Vagina (tissue), 2 donors: ENCODE data around the gene PIEZO1. TPM values are rescaled to one million over a fixed set of nuclear protein-coding genes. Genes with fewer than 3 reads are reported as not detected.

Experiments
- DNase-seq, 2 donors: peaks; one replicate each; pipeline ENCODE4 v3.0.0-alpha.2; 2017; ENCODE audit errors: extremely low spot score in 2 of 2
- H3K27ac ChIP-seq: fragments of 200-600 bp; sonication (generic); one replicate; pipeline ENCODE4 v1.5.1; 2019
- H3K27me3 ChIP-seq: fragments of 200-600 bp; sonication (generic); one replicate; pipeline ENCODE4 v1.5.1; 2019
- H3K36me3 ChIP-seq, 2 donors: fragments of 200-600 bp; sonication (generic); one replicate each; pipeline ENCODE4 v1.5.1; 2017 to 2019
- H3K4me1 ChIP-seq: fragments of 200-600 bp; sonication (generic); one replicate; pipeline ENCODE4 v1.5.1; 2019
- H3K4me3 ChIP-seq, 2 donors: fragments of 200-600 bp; sonication (generic); 1 replicate in 1 of 2; 2 replicates in 1 of 2; pipeline ENCODE4 v1.5.1; 2016 to 2019
- H3K9me3 ChIP-seq: fragments of 200-600 bp; sonication (generic); one replicate; pipeline ENCODE4 v1.5.1; 2019
- POLR2A ChIP-seq, 2 donors: fragments of 450-650 bp; IDR thresholded peaks; one replicate each; pipeline ENCODE4 v1.6.1; 2017; ENCODE audit warnings: antibody characterized with exemption in 2 of 2, mild to moderate bottlenecking in 2 of 2, moderate library complexity in 2 of 2
- POLR2AphosphoS5 ChIP-seq, 2 donors: sonication (generic); formaldehyde crosslinking; IDR thresholded peaks; one replicate each; pipeline ENCODE4 v1.9.0; 2017; ENCODE audit warnings: antibody characterized with exemption in 2 of 2, mild to moderate bottlenecking in 2 of 2, low read depth in 1 of 2; ENCODE audit not compliant: insufficient read depth in 1 of 2
- intact Hi-C: fragments of 100-400 bp; cut with DNase I; formaldehyde crosslinking; loops from one replicate; pipeline ENCODE4 v1.15.1; 2023
- total RNA-seq: library from RNA; depleted of rRNA; stranded (reverse); fragments of >200 nt; gene quantifications from one replicate; pipeline ENCODE4 v1.2.3, GENCODE V29; 2016
- TF ChIP-seq, protein P1 (sequence below), 3 experiments: fragments of 450-650 bp in 2 of 3; fragments of 200-600 bp in 1 of 3; sonication (generic) in 1 of 3; IDR thresholded peaks; one replicate each; pipeline ENCODE4 v1.5.1; 2017 to 2019; ENCODE audit warnings: antibody characterized with exemption in 3 of 3, mild to moderate bottlenecking in 2 of 3, moderate library complexity in 2 of 3

Gene PIEZO1
- total RNA-seq, 1 donor from 2014 or later = 184 TPM

DNA sequence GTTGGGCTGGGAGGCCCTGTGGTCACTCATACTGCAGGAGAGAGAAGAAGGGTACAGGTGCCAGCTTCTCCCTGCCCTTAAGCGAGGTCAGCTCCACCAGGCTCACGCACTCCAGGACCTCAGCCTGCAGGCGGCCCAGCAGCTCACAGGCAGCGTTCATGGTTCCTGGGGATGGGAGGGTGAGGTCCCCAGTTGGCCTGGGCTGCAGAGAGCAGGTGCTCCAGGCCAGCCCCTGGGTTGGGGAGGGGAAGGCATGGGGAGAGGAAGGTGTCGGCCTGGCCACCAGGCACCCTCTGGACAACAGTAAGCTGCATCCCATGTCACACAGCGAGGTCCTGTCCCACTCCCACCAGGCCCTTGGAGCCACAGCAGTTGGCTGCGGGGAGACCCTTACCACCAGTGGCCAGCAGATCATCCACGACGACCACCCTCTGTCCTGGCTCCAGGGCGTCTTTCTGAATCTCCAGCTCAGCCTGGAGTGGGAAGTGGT, 24.7 kb upstream of the PIEZO1 start:
- Histone ChIP-seq H3K27me3 (no peaks in the 10 kb centered on the region), H3K4me1 (peaks cover 43% of the 10 kb centered on the region), H3K4me3 (peak overlapping the region in 1 of 2 donors; percentile 94), H3K36me3 (peaks cover 0 to 12% of the 10 kb centered on the region in 2 donors), H3K9me3 (no peaks in the 10 kb centered on the region), H3K27ac (peak overlapping the region; percentile 94)
- intact Hi-C loops = no loop called here
- no peak for DNase-seq
- TF ChIP-seq POLR2AphosphoS5 (IDR thresholded peaks at IDR 0.05; ENCODE audit: insufficient read depth in 1 of 2, low read depth in 1 of 2) (no peak), POLR2A (IDR thresholded peaks at IDR 0.05) (no peak)
- TF ChIP-seq, protein P1, sequence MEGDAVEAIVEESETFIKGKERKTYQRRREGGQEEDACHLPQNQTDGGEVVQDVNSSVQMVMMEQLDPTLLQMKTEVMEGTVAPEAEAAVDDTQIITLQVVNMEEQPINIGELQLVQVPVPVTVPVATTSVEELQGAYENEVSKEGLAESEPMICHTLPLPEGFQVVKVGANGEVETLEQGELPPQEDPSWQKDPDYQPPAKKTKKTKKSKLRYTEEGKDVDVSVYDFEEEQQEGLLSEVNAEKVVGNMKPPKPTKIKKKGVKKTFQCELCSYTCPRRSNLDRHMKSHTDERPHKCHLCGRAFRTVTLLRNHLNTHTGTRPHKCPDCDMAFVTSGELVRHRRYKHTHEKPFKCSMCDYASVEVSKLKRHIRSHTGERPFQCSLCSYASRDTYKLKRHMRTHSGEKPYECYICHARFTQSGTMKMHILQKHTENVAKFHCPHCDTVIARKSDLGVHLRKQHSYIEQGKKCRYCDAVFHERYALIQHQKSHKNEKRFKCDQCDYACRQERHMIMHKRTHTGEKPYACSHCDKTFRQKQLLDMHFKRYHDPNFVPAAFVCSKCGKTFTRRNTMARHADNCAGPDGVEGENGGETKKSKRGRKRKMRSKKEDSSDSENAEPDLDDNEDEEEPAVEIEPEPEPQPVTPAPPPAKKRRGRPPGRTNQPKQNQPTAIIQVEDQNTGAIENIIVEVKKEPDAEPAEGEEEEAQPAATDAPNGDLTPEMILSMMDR (IDR thresholded peaks at IDR 0.05) = no peak

GRCh38 chr16:88809068-88809675, 24.2 kb upstream of the PIEZO1 start:
- intact Hi-C loops = no loop called here
- peaks cover 0 to 12% of the 10 kb centered on the region in 2 donors for H3K36me3 ChIP-seq
- H3K9me3 ChIP-seq = no peaks in the 10 kb centered on the region
- no peaks in the 10 kb centered on the region for H3K27me3 ChIP-seq
- H3K4me1 ChIP-seq = peaks cover 48% of the 10 kb centered on the region
- TF ChIP-seq, protein P1 (IDR thresholded peaks at IDR 0.05) = no peak
- no peak for TF ChIP-seq POLR2A (IDR thresholded peaks at IDR 0.05)
- TF ChIP-seq POLR2AphosphoS5 (IDR thresholded peaks at IDR 0.05; ENCODE audit: insufficient read depth in 1 of 2, low read depth in 1 of 2) = no peak
- no peak overlapping the region for H3K4me3 ChIP-seq
- no peak overlapping the region for H3K27ac ChIP-seq
- no peak for DNase-seq

DNA sequence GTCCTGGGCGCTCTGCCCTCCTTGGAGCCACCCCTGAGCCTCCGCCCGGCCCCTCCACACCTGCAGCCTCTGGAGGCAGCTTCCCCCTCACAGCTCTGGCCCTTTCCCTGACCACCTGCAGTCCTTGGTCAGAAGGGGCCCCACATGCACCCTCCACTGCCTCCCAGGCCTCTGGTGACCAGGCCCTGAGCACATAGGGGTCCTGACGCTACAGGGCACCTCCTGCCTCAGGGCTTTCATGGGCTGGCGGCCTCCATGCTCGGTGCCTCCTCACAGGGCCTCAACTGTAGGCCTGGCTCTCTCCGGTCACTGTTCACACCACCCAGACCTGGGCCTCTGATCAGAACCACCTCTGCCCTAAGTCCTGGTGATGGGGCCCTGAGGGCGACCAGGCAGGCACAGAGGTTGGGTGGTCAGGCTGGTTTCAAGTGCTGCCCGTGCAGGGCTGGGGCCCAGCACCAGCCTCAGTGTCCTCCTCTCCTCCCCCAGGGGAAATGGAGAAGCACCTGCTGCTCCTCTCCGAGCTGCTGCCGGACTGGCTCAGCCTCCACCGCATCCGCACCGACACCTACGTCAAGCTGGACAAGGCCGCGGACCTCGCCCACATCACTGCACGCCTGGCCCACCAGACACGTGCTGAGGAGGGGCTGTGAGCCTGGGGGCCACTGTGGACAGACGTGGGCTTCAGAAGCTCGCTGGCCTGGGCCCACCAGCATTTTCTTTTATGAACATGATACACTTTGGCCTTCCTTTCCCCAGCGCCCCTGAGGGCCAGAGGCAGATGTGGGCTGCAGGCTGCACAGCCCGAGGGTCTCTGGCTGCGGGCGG, 22.8 kb upstream of the PIEZO1 start:
- Histone ChIP-seq H3K27me3 (no peaks in the 10 kb centered on the region), H3K9me3 (no peaks in the 10 kb centered on the region), H3K4me3 (no peak overlapping the region), H3K27ac (no peak overlapping the region), H3K4me1 (peaks cover 46% of the 10 kb centered on the region), H3K36me3 (peaks cover 0 to 12% of the 10 kb centered on the region in 2 donors)
- TF ChIP-seq, protein P1 (IDR thresholded peaks at IDR 0.05) = no peak
- no peak for TF ChIP-seq POLR2A (IDR thresholded peaks at IDR 0.05)
- no peak for TF ChIP-seq POLR2AphosphoS5 (IDR thresholded peaks at IDR 0.05; ENCODE audit: insufficient read depth in 1 of 2, low read depth in 1 of 2)
- intact Hi-C loops = no loop called here
- no peak for DNase-seq

DNA sequence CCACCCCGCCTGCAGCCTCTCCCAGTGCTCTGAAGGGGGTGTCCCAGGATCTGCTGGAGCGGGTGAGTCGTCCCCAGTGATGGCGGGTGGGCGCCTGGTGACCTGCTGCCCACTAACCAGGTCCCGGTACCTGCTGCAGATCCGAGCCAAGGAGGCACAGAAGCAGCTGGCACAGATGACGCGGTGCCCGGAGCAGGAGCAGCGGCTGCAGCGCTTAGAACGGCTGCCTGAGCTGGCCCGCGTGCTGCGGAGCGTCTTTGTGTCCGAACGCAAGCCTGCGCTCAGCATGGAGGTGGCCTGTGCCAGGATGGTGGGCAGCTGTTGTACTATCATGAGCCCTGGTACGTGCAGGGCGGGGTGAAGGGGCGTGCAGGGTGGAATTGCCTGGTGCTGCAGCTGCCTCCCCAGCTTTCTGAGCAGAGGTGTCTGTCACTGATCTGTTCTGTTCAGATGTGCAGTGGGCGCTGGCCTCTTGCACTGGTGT, 22.2 kb upstream of the PIEZO1 start:
- Histone ChIP-seq H3K9me3 (no peaks in the 10 kb centered on the region), H3K27me3 (no peaks in the 10 kb centered on the region), H3K27ac (no peak overlapping the region), H3K36me3 (peaks cover 0 to 12% of the 10 kb centered on the region in 2 donors), H3K4me3 (no peak overlapping the region), H3K4me1 (peaks cover 44% of the 10 kb centered on the region)
- TF ChIP-seq, protein P1 (IDR thresholded peaks at IDR 0.05) = no peak
- no peak for TF ChIP-seq POLR2A (IDR thresholded peaks at IDR 0.05)
- TF ChIP-seq POLR2AphosphoS5 (IDR thresholded peaks at IDR 0.05; ENCODE audit: insufficient read depth in 1 of 2, low read depth in 1 of 2) = no peak
- no peak for DNase-seq
- intact Hi-C loops = no loop called here
